NCI-H187 treated with DMSO at 0.1 percent for 48 hours (cell line): ENCODE results near the gene MAEL.
A peak's percentile ranks its signal among the peaks of the same experiment; 100 is the strongest.
"Not testable (repeated sequence)": the region's sequence is repeated elsewhere in the genome, so short reads cannot be mapped to it uniquely, and the experiment has no call there.

ENCODE experiments used
- DNase-seq: peaks from one replicate; lab custom pipeline; 2025; lab: John Stamatoyannopoulos, UW

MAEL gene

DNA sequence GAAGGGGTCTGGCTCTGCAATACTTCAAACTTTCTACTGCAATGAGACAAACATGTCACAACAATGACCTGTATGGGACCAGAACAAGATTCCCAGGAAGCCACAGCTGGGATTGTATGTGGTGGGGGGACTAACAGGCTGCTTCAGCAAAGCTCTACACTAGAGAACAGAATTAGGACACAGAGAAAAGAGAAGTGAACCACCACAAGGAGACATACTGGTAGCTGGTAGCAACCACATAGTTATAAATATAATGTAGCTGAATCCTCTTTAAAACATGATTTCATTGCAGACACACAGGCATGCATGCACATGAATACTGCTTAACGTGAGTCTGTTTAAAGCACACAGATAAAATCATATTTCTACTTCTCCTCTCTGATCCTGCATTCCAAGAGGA, 10.3 kb upstream of the MAEL start:
- DNase-seq = no peak

DNA sequence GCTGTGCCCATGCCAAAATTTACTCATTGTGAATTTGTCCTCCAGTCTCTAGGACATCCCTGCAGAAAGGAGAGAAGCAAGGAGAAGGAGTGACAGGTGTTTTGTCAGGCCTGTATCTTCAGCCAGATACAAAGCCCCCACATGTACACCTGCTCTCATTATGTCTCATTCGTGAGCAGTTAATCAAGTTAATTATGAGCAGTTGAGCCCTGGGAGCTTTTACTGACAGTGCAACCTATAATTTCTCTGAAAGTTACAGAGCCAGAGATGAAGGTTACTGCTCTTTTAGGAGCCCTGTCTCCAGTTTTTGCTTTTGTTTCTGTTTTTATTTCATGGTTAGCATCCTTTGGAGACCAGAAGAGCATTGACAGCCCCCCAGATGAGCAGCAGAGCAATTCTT, 8.7 kb upstream of the MAEL start:
- no peak for DNase-seq

DNA sequence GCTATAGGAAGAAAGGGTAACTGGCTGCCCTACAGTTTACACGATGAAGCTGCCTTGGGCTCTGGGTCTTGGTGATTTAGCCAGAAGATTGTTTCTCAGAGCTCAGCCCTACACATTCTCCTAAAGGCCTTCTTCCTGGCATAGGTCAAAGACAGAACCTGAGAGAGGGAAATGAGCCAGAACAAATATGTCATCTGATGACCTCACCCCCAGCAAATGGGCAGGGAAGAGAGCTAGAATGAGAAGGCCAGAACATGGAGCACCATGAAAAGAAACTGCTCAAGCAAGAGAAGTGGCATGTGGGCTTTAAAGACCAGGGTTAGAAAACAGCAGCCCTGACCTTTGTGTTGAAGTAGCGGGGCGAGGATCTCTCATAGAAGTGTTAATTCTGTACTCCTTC, 8.3 kb upstream of the MAEL start:
- DNase-seq = no peak

DNA sequence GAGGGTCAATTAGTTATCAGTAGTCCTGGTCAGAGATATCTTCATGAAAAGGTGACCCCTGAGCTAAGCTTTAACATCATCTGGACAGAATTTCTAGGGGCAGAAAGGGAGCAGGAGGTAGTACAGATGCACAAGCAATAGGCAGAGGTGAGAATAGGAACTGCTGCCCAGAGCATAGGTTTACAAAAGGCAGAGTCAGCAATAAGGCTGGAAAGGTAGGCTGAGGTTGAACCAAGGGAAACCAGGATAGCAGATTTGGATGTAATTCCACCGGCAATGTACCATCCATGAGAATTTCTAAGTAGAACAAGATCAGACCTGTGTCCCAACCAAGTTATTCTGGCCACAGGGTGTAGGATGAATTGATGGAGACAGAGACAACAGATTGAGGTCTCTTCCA, 7.5 kb upstream of the MAEL start:
- no peak for DNase-seq

DNA sequence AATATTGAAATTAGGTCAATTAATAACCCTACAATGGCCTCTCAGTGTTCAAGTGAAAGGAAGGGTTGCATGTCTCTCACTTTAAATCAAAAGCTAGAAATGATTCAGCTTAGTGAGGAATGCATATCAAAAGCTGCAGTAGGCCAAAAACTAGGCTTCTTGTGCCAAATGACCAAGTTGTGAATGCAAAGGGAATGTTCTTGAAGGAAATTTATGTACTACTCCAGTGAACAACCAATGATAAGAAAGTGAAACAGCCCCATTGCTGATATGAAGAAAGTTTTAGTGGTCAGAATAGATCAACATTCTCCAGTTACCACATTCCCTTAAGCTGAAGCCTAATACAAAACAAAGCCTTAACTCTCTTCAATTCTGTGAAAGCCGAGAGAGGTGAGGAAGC, 10.0 kb downstream of the MAEL start:
- no peak for DNase-seq

DNA sequence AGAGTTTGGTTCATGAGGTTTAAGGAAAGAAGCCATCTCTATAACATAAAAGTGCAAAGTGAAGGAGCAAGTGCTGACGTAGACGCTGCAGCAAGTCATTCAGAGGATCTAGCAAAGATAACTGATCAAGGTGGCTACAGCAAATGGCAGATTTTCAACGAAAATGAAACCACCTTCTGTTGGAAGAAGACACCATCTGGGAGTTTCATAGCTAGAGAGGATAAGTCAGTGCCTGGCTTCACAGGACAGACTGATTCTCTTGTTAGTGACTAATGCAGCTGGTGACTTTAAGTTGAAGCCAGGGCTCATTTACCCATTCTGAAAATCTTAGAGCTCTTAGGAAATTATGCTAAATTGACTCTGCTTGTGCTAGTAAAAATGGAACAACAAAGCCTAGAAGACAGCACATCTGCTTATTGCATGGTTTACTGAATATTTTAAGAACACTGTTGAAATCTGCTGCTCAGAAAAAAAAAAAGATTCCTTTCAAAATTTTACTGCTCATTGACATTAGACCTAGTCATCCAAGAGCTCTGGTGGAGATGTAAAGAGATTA, 10.5 kb downstream of the MAEL start:
- no peak for DNase-seq

DNA sequence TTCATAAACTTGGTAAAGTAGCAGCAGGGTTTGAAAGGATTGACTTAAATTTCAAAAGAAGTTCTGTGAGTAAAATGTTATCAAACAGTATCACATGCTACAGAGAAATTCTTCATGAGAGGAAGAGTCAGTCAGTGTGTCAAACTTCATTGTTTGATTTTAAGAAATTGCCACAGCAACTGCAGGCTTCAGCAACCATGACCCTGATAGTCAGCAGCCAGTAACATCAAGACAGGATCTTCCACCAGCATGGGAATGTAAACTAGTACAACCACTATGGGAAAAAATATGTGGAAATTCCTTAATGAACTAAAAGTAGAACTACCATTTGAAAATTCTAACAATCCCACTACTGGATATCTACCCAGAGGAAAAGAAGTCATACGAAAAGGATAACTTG, 11.5 kb downstream of the MAEL start:
- no peak for DNase-seq

DNA sequence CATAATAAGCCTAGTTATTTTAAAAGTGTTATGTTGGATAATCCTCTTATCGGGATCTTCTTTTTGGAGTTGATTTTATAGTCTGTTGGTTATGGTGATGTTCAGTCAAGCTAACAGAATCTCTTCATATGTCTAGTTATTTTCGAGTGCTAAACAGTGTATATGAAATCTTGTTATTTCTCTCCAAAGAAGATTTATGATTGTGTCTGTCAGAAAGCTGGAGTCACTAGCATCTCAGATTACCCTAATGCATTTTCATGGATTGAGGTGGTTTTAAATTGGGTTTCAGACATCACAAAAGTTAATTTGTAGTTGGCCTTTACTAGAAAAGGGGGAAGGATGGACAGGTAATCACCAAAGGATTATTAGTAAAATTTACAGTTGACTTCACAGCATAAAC, 13.3 kb downstream of the MAEL start:
- no peak for DNase-seq

DNA sequence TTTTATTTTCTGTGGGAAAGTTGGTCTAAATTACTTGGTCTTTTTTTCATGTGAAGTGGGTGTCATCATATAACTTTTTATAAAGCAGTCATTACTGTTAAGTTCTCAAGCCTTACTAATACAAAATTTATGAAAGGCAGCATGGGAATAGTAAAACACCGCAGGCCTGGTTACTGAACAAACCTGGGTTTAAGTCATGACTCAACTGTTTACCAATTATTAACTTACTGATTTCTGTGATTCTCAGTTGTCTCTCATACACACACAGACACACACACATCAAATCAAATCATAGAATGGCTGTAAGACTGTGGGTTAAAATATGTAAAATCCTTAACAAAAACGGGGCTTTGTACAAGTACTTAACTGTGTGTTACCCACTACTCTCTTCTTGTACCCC, 14.6 kb downstream of the MAEL start:
- DNase-seq = no peak

DNA sequence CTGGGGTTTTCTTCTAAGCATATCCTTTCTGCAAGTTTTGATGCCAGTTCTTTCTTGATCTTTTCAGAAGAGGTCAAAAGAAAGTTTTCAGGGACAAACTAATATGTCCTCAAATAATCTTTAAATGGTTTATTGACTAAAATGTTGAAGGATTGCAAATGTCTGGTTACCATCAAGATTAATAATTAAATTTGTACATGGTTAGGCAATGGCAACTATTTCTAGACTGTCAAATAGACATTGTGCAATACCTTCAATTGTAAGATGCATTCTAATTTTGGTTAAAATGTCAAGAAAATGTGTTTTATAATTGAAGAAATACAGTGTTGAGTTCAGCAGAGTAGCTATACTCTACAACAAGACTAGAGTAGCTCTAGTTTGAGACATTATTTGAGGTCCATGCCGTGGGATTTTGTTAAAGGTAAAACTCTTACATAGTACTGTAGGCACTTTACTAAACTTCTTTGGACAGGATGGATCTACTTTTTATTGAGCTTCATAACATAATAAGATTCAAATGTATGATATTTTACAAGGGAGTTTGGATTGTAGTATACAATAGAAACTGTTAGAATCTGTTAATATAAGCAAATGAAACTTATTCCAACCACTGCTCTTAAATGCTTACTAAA, 22.6 kb downstream of the MAEL start:
- DNase-seq = no peak

DNA sequence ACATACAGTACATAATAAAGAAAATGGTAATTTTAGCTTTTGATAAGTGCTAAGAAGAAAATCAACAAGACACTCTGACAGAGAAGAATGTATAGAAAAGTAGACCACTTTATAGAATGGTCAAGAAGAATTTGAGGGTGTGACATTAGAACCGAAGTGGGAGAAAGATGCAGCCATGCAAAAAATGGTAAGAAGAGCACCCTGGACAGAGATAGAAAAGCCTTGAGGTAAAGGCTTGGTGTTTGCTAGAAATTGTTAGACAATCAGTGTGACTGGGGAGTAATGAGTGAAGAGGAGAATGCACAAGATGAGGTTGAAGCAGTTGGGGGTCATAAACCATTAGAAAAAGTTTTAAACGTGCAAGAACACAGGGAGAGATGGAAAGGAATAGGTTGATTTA, 23.5 kb downstream of the MAEL start:
- DNase-seq = no peak

DNA sequence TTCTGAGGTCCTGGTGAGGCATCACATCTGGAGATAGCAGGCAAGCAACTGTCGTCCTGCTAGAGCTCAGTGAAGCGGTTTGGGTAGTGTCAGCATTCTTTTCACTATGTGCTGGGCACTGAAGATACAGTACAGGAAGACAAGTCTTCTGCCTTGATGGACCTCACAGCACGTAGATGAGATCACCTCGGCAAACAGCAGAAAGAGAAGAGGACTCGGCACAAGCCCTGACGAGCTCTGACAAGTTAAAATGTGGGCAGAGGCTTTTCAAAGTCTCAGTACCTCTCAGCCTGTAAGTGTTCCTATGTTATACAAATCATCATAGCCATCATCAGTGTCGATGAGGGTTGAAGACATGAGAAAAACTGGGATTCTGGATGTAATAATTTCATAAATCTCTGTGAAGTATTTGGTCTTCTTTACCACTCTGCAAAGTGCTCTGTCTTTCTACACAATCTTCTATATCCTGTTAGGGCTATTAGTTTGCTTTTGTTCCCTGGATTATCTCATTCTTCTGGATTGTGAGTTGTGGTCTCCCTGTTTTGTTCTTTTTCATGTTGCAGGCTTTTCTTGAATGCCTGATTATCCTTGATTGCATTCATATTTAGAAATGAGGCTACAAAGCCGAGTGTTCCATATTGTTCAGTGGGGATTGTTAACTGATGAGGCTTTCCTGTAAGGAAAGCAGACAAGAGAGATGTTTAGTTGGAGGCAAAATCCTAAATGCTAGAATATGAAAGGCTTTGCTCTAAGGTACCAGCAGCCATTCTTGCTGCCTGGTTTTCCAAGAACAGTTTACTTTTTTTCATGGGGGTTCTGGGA, 24.2 kb downstream of the MAEL start:
- DNase-seq = no peak

DNA sequence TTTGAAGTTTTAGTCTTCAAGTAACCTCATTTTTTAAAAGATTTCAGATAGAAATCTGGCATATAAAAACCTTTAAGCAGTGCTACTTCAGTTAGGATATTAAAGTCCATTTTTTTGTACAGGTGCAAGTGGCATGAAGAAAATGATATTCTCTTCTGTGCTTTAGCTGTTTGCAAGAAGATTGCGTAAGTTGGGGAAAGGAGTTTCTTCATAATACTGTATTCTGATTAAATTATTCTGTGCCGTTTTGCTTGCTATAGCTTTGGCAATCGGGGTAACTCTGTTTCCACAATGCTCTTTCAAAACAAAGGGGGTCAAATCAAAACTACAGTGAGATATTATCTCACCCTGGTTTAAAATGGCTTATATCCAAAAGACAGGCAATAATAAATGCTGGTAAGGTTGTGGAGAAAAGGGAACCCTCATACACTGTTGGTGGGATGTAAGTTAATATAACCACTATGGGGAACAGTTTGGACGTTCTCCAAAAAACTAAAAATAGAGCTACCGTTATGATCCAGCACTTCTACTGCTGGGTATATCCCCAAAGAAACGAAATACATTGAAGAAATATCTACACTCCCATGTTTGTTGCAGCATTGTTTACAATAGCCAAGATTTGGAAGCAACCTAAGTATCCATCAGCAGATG, 27.1 kb downstream of the MAEL start:
- DNase-seq = no peak

DNA sequence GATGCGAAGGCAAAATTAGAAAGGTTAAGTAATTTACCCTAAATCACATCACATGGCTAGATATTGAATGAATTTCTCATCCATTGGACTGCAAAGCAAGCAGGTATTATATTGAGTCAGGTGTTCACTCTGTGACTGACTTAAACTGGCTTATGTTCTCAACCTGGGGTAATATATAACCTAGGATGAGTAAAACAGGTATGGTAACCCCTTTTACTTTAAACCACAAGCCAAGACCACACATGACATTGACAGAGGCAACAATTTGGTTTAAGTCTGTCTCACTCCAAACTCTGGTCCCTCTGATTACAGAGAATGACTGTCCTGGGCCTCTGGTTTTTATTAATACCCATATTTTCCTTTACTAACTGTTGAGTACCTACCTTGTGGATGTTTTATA, 33.3 kb downstream of the MAEL start:
- no peak for DNase-seq

DNA sequence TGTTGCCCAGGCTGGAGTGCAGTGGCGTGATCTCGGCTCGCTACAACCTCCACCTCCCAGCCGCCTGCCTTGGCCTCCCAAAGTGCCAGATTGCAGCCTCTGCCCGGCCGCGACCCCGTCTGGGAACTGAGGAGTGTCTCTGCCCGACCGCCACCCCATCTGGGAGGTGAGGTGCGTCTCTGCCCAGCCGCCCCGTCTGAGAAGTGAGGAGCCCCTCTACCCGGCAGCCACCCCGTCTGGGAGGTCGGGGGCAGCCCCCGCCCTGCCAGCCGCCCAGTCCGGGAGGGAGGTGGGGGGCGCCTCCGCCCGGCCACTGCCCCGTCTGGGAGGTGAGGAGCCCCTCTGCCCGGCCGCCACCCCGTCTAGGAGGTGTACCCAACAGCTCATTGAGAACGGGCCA, 40.5 kb downstream of the MAEL start:
- not testable (repeated sequence) for DNase-seq

DNA sequence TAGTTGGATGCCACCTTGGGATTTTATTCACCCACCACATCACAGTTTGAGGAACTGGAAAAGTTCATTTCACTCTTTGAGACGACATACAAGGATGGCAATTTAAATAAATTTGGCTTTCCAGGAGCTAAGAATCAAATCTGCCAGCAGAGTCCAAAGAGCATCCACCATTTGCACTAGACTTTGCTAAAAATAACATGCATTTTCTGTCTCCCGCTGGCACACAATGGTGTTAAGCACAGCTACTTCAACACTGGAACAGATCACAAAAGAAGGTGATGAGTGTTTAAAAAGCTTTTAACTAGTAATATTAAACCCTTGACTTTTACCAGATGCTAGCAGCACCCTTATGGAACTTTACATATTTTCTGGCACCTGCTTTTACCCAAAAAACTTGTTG, 44.6 kb downstream of the MAEL start:
- peak; percentile 98 for DNase-seq

DNA sequence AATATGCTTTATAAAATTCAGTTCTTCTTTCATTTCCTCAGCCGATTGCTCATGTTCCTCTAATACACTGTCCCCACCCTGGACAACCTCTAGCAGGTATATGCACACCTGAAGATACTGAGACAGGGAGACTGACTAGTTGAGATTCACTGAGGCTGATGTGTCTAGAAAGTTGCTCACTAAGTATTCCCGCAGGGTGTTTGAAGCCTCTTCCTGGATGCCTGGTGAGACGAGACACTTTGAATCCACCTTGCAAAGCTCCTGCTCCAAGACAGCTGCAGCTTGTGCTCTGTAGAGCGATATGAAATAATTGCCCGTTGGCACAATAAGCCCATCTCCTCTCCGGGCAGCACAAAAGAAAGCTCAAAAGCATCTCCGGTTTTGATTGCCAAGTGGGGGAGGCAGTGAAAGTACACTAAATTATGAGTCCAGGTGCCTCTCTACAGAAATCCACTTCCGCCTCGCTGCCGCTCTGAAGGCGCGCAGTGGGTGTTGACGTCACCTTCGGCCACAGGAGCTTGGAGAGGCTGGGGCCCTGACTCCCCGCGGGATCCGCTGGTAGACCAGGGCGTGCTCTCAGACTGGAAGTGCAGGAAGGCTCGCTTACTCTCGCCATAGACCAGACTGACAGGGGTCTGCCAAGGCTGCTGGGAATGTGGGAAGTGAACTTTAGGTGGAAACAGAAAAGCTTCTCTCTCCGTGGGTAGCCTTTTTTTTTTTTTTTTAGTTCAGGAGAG, 54.8 kb downstream of the MAEL start:
- peak; percentile 97 for DNase-seq

DNA sequence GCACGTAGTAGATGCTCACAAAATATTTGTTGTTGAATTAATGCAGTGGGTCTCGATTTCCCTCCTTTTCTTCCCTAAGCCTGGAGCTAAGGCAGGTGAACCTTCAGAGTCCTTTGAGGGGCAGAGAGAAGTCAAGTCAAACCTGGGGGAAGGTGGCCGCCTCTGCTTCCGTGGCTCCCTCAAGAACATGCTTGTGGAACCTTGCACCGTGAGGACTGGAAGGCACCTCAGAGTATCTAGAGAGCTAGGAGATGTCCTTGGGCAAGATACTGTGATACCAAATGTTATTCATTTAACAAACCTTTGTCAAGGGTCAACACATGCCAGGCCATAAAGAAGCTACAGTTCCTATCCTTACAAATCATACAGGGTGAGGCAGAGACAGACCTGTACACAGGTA, 62.8 kb downstream of the MAEL start:
- no peak for DNase-seq

DNA sequence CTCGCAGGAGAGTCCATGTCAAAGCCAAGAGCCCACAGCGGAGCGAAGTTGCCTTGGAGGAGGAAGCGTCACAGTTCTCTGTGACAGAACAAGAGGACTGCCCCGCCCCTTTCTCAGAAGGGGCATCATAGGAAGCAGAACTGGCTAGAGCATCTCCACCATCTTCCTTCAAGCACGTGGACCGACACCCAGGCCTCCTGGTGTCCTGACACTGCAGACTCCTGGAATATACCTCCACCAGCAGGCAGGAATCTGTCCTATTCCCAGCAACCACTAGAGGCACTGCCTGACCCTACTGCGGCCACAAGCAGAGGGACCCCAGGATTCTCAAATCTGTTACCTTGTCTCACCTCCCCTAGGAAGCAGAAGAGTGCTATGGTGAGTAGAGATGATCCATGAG, 63.3 kb downstream of the MAEL start:
- DNase-seq = no peak

DNA sequence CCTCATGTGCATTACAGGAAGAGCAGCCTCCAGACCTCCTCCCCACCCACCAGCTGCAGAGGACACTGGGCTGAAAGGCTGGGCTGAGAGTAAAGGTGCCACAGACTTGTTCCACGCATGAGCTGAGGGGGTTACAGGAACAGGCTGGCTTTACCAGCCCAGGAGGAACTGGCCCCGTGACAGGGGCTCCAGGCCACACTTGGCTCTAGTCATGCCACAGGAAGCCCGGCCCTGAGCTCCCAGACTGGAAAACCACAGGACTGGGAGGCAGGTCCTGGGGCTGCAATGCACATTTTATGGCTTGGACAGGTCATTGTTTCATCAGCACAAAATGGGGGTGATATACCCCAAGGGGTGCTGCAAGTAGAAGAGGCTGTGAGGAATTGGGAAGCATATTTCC, 65.5 kb downstream of the MAEL start:
- no peak for DNase-seq

DNA sequence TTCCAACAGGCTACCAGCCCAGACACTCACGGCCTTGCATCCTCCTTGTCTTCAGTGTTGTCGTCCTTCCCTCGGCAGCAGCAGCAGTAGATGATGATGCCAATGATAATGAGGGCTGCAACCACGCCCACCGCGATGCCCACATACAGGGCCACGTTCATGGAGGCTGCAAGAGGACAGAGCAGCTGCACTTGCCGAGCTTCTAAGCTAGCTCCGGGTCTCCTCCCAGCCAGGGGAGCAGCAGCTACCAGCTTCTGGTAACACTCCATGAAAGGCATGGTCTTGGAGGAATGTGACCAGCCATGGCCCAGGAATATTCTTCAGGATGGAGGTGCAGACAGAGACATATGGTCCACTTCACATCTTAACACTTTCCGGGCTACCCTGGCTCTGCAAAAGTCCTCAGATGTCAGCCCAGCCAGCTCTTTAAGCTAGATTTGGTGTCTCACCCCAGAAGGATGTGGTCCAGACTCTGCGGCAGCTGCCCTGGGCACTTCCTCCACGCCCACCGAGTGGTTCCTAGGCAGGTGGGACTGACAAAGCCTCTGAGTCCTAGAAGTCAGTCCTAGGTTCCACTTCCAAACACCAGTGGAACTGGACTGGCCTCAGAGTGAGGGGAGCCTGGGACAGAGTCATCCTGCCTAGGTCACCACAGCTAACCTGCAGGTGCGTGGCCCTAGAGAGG, 66.0 kb downstream of the MAEL start:
- no peak for DNase-seq
